ENCODE data around the gene SYCE1. TPM values are rescaled to one million over a fixed set of nuclear protein-coding genes. Genes with fewer than 3 reads are reported as not detected.

The SYCE1 gene
- total RNA-seq, 6 experiments from 2014 or later, result 0.37 to 4.1 (median 2.2) TPM; not detected in 1

- no peaks in the 10 kb centered on the region for H3K27me3 ChIP-seq
- H3K36me3 ChIP-seq, result no peaks in the 10 kb centered on the region
- H3K9me3 ChIP-seq, result no peaks in the 10 kb centered on the region
- peak overlapping the region in 1 of 3 donors; percentile 14 for H3K4me3 ChIP-seq
- WGBS (ENCODE audit: insufficient coverage, low coverage, low lambda C conversion rate, missing lambda C conversion rate), result 18% methylated on average over 4 of the region's 4 CpGs
- H3K4me1 ChIP-seq, result peaks cover 0 to 55% (median 18%) of the 10 kb centered on the region in 4 donors
- ATAC-seq, result peak; percentile 54 to 74 (median 64)
- intact Hi-C loops (cut with DNase I), result no loop called here
- H3K27ac ChIP-seq, result peak overlapping the region in 2 of 3 donors; percentile 34 to 73
- TF ChIP-seq CTCF (IDR thresholded peaks at IDR 0.05) (no peak), POLR2A (IDR thresholded peaks at IDR 0.05) (no peak)
- no peak for DNase-seq
Measured at GRCh38 chr10:133511907-133512528, 53.4 kb downstream of the SYCE1 start.

GRCh38 chr10:133511408-133511807 lies 54.0 kb downstream of the SYCE1 start:
- Histone ChIP-seq H3K27me3 (no peaks in the 10 kb centered on the region), H3K4me3 (no peak overlapping the region), H3K4me1 (peaks cover 0 to 52% (median 18%) of the 10 kb centered on the region in 4 donors), H3K9me3 (no peaks in the 10 kb centered on the region), H3K36me3 (no peaks in the 10 kb centered on the region), H3K27ac (peak overlapping the region in 1 of 3 donors; percentile 73)
- 48% methylated on average over 4 of the region's 4 CpGs for WGBS (ENCODE audit: insufficient coverage, low coverage, low lambda C conversion rate, missing lambda C conversion rate)
- DNase-seq (no peak), ATAC-seq (peak in 3 of 4 donors; percentile 9 to 56 (median 36))
- TF ChIP-seq CTCF (IDR thresholded peaks at IDR 0.05) (no peak), POLR2A (IDR thresholded peaks at IDR 0.05) (no peak)
- intact Hi-C loops (cut with DNase I), result no loop called here

- Histone ChIP-seq H3K36me3 (no peaks in the 10 kb centered on the region), H3K27me3 (no peaks in the 10 kb centered on the region), H3K27ac (no peak overlapping the region), H3K4me3 (no peak overlapping the region), H3K9me3 (no peaks in the 10 kb centered on the region), H3K4me1 (peaks cover 0 to 35% (median 15%) of the 10 kb centered on the region in 4 donors)
- whole genome bisulfite sequencing (ENCODE audit: insufficient coverage, low coverage, low lambda C conversion rate, missing lambda C conversion rate), result 96% methylated on average over 4 of the region's 4 CpGs
- ATAC-seq (no peak), DNase-seq (no peak)
- intact Hi-C loops (cut with DNase I), result no loop called here
- TF ChIP-seq CTCF (IDR thresholded peaks at IDR 0.05) (no peak), POLR2A (IDR thresholded peaks at IDR 0.05) (no peak)
Measured at GRCh38 chr10:133509700-133510099, 55.7 kb downstream of the SYCE1 start.

Other genes with a start within 250 kb of the SYCE1 start
- gene CALY, start 228.7 kb downstream of the SYCE1 start, total RNA-seq, result not detected
- 100 to 1,000 TPM; 177 to 522 (median 298) TPM for gene PRAP1, start 218.2 kb downstream of the SYCE1 start, total RNA-seq
- 100 to 1,000 TPM in 4 of 6 experiments, 10 to 100 TPM in 2; 76.1 to 158 (median 124) TPM for gene FUOM, start 207.6 kb downstream of the SYCE1 start, total RNA-seq
- 100 to 1,000 TPM; 293 to 780 (median 436) TPM for gene ECHS1, start 192.2 kb downstream of the SYCE1 start, total RNA-seq
- gene PAOX, start 186.3 kb downstream of the SYCE1 start, total RNA-seq, result 10 to 100 TPM in 4 of 6 experiments, 1 to 10 TPM in 2; 9.4 to 15.9 (median 11.9) TPM
- gene MTG1, start 171.4 kb downstream of the SYCE1 start, total RNA-seq, result 10 to 100 TPM; 25.1 to 45.7 (median 34.5) TPM
- 10 to 100 TPM in 2 of 6 experiments, under 1 TPM in 3, not detected in 1; 0.07 to 15.1 (median 0.11) TPM for gene SPRN, start 141.0 kb downstream of the SYCE1 start, total RNA-seq
- 1 to 10 TPM in 2 of 6 experiments, under 1 TPM in 4; 0.18 to 1.6 (median 0.33) TPM for gene SCART1, start 111.6 kb downstream of the SYCE1 start, total RNA-seq
- 1,000 to 10,000 TPM; 1,651 to 5,193 (median 3,912) TPM for gene CYP2E1, start 38.2 kb downstream of the SYCE1 start, total RNA-seq
- not detected for gene FRG2B, start 61.2 kb upstream of the SYCE1 start, total RNA-seq